ENCODE results near the gene TMEM9.

DNA sequence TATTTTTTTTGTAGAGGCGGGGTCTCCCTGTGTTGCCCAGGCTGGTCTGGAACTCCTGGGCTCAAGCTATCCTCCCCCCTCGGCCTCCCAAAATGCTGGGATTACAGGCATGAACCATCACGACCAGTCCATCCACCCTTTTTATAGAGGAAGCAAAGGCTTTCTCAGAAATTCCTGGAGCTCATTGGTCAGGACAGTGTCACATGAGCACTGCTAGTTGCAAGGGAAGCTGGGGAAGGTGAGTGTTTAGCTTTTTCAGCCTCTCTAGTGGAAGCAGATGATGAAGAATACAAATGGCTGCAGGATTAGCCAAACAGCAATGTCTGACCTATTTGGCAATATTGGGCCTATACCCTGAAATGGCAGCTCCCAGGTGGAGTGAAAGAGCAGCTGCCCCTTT is 44.3 kb upstream of the TMEM9 start:
- TF ChIP-seq, protein P1, sequence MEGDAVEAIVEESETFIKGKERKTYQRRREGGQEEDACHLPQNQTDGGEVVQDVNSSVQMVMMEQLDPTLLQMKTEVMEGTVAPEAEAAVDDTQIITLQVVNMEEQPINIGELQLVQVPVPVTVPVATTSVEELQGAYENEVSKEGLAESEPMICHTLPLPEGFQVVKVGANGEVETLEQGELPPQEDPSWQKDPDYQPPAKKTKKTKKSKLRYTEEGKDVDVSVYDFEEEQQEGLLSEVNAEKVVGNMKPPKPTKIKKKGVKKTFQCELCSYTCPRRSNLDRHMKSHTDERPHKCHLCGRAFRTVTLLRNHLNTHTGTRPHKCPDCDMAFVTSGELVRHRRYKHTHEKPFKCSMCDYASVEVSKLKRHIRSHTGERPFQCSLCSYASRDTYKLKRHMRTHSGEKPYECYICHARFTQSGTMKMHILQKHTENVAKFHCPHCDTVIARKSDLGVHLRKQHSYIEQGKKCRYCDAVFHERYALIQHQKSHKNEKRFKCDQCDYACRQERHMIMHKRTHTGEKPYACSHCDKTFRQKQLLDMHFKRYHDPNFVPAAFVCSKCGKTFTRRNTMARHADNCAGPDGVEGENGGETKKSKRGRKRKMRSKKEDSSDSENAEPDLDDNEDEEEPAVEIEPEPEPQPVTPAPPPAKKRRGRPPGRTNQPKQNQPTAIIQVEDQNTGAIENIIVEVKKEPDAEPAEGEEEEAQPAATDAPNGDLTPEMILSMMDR (IDR thresholded peaks at IDR 0.05 in 8 of 11, conservative IDR thresholded peaks at IDR 0.05 in 3 of 11): no peak
- TF ChIP-seq POLR2A (IDR thresholded peaks at IDR 0.05) (no peak), POLR2AphosphoS5 (IDR thresholded peaks at IDR 0.05) (no peak)
